ENCODE measurements around the gene KCNQ1.

GRCh38 chr11:2508793-2509192 is 64.0 kb downstream of the KCNQ1 start:
- TF ChIP-seq GATA2 (IDR thresholded peaks at IDR 0.05; ENCODE audit: low read depth, low read length) (no peak), GATA3 (IDR thresholded peaks at IDR 0.05; ENCODE audit: low read depth, low read length) (no peak)
